Renal cortical epithelial cell (primary cell): ENCODE data around the gene TIGAR. TPM values are rescaled to one million over a fixed set of nuclear protein-coding genes. Genes with fewer than 3 reads are reported as not detected.

Source experiments
- DNase-seq: peaks from one replicate; pipeline ENCODE4 v3.0.0-alpha.2; 2011; ENCODE audit warnings: low read depth
- total RNA-seq: library from RNA; depleted of rRNA; stranded (reverse); fragments of >200 nt; gene quantifications from 2 replicates; pipeline ENCODE4 v1.2.3, GENCODE V29; 2014

The TIGAR gene
- total RNA-seq, 1 donor from 2014 or later, result 48.7 TPM

- no peak for DNase-seq
These were observed 57.8 kb downstream of the TIGAR start for GRCh38 chr12:4378772-4379171.

- peak; percentile 7 for DNase-seq
These were observed 58.4 kb downstream of the TIGAR start, which contains the start of gene FGF23 for GRCh38 chr12:4379405-4379804. Gene FGF23, minus strand, starts transcription at chr12:4379712. Its CDS starts 130 bp downstream, at chr12:4379582.

GRCh38 chr12:4380332-4380731 is 59.3 kb downstream of the TIGAR start:
- no peak for DNase-seq

- DNase-seq, result no peak
These were observed 62.4 kb downstream of the TIGAR start for GRCh38 chr12:4383304-4383865.

- DNase-seq, result no peak
These were observed 65.8 kb downstream of the TIGAR start for GRCh38 chr12:4386801-4387200.

GRCh38 chr12:4387607-4388006 is 66.6 kb downstream of the TIGAR start:
- no peak for DNase-seq

GRCh38 chr12:4388032-4388431 is 67.0 kb downstream of the TIGAR start:
- no peak for DNase-seq

GRCh38 chr12:4388662-4389061 is 67.6 kb downstream of the TIGAR start:
- DNase-seq, result no peak

- no peak for DNase-seq
These were observed 71.3 kb downstream of the TIGAR start for GRCh38 chr12:4392223-4392742.

GRCh38 chr12:4393211-4393610 is 72.2 kb downstream of the TIGAR start:
- no peak for DNase-seq

- DNase-seq, result no peak
These were observed 74.8 kb downstream of the TIGAR start for GRCh38 chr12:4395818-4396217.

GRCh38 chr12:4401117-4401516 is 80.1 kb downstream of the TIGAR start:
- DNase-seq, result no peak

GRCh38 chr12:4402996-4403395 is 82.0 kb downstream of the TIGAR start:
- DNase-seq, result no peak

Other genes with a start within 250 kb of the TIGAR start
- gene CCND2, start 47.5 kb upstream of the TIGAR start, total RNA-seq, result 45.7 and 91.3 TPM in 2 replicates
- not detected in 2 replicates for gene FGF23, start 58.5 kb downstream of the TIGAR start, total RNA-seq
- not detected in 2 replicates for gene FGF6, start 124.6 kb downstream of the TIGAR start, total RNA-seq
- 3.1 and 17.4 TPM in 2 replicates for gene RAD51AP1, start 217.7 kb downstream of the TIGAR start, total RNA-seq
- 30.7 and 34.4 TPM in 2 replicates for gene DYRK4, start 241.0 kb downstream of the TIGAR start, total RNA-seq